NCI-H748 treated with DMSO at 0.1 percent for 48 hours (cell line): ENCODE results near the gene CCDC77.

Experiments used
- DNase-seq: peaks from one replicate; lab custom pipeline; 2025; lab: John Stamatoyannopoulos, UW

The CCDC77 gene

DNA sequence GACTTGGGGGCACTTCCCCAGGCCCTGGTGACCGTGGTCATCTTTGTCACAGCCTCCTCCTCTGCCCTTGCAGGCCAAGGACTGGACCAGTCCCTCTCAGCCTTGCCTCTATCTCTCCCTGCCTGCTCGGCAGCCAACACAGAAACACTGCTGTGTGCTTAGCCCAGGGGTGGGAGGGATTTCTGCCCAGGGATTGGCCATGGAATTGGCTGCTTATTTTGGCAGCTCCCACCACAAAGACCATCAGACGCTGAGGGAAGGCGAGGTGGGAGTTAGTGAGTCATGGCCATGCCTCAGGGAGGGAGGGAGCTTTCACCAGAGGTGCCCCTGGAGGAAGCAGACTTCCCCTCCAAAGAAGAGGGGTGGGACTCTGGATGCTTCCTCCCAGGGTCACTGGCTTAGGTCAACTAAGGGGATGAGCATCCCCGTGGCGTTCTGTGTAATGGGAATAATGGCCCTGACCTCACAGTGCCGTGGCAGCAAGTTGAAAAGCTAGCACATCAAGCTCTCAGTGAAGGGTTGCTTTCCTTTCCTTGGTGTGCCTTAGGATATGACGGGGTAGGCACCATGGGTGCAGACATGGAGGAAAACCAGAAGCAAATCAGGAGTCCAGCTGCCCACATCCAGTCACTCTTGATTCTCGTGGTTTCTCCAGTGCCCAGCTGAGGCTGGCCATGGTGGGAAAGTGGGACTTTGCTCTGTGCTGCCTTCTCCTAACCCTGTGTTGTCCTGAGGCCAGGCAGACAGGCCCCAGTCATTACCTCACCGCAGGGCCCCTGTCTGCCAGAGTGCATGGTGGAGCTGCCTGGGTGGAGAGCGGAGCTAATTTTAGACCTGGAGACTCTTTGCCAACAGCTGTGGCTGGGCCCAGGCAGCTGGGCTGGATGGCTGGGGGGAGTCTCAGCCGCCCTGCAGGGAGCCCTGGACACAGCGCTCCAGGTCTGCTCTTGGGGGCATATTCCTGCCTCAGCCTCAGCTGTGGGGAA is 79.7 kb downstream of the CCDC77 start:
- DNase-seq, result no peak

DNA sequence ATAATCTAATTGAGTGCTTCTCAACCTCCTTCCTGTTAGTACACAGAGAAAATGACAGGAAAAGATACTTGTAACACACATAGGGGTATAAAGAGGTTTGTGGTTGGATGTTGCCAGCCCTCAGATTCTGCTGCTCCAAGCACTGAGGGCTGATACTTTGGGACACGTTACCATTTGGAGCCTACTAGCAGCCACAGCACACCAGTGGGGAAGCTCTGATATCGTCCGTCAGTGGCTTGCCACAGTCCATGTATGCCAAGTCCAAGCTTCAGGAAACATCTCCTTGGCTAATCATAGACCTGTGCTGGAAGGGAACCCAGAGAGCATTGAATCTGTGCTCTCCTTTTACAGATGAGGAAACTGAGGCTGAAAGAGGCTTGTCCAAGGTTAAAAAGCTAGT is 80.6 kb downstream of the CCDC77 start:
- DNase-seq, result no peak

GRCh38 chr12:484096-484495 is 82.7 kb downstream of the CCDC77 start:
- DNase-seq, result no peak

DNA sequence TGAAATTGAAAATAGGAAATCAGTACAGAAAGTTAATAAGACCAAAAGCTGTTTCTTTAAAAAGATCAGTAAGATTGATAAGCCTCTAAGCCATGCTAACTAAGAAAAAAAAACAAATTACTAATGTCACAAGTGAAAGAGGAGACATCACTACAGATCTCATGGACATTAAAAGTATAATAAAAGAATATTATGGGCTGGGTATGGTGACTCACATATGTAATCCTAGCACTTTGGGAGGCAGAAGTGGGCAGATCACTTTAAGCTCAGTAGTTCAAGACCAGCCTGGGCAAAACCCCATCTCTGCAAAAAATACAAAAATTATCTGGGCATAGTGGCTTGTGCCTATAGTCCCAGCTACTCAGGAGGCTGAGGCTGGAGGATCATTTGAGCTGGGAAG is 88.8 kb downstream of the CCDC77 start:
- DNase-seq, result no peak
